ENCODE data around the gene ARHGAP22. TPM values are rescaled to one million over a fixed set of nuclear protein-coding genes. Genes with fewer than 3 reads are reported as not detected.
A peak's percentile ranks its signal among the peaks of the same experiment; 100 is the strongest.

ARHGAP22 gene
- total and polyA plus RNA-seq, 4 donors, result 0.23 to 2.3 (median 0.54) TPM

DNA sequence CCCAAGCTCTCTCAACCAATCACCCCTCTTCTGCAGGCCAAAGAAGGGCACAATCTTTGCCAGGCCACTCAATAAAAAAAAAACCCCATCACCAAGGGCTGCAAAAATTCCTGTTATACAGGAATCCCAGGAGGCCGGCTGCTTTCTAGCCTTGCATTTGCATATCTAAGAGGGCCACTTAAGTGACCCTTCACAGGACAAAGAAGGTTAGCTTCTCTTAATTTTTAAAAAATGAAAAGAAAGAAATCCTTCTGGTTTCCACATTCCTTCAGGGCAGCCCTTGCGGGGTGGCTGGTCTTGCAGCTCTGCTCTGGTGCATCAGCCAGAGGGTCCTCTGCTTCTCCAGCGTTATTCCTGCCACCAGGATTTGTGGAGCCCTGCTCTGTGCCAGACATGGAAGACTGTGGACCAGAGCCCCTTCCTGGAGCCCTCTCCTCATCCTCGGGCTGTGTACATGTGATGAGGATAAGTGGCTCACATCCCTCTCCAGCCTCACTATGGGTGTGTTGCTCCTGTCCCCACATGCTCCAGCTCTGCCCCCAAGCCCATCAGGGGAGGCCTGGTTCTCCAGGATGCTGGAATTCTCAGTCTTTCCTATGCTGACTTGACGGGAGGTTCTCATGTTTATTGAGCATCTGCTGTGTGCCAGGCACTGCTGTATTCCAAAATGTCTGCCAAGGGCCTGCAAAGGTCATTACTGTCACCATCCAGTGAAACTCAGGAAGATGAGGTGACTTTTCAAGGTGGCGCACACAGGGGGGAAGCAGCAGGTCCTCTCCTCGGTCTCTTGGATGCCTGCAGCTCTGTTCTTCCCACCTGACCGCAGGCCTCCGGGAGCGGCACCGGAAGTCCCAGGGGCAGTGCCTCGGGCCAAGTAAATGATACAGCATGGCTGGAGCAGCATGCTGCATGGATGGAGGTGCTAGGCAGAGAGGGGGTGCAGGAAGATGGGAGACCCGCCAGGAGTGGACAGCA is 67.7 kb downstream of the ARHGAP22 start:
- no peaks in the 10 kb centered on the region for H3K36me3 ChIP-seq (ENCODE audit: control insufficient read depth in 4 of 4, insufficient read depth in 3 of 4, low read depth in 1 of 4, low read length in 3 of 4)
- no peaks in the 10 kb centered on the region for H3K9me3 ChIP-seq (ENCODE audit: control insufficient read depth in 4 of 4, low read length in 3 of 4)
- no peaks in the 10 kb centered on the region for H3K4me1 ChIP-seq (ENCODE audit: control insufficient read depth in 4 of 4, insufficient read depth in 4 of 4, low read length in 3 of 4)
- H3K4me3 ChIP-seq (ENCODE audit: low read depth in 1 of 3, low read length in 3 of 3), result no peak overlapping the region
- TF ChIP-seq, protein P1, sequence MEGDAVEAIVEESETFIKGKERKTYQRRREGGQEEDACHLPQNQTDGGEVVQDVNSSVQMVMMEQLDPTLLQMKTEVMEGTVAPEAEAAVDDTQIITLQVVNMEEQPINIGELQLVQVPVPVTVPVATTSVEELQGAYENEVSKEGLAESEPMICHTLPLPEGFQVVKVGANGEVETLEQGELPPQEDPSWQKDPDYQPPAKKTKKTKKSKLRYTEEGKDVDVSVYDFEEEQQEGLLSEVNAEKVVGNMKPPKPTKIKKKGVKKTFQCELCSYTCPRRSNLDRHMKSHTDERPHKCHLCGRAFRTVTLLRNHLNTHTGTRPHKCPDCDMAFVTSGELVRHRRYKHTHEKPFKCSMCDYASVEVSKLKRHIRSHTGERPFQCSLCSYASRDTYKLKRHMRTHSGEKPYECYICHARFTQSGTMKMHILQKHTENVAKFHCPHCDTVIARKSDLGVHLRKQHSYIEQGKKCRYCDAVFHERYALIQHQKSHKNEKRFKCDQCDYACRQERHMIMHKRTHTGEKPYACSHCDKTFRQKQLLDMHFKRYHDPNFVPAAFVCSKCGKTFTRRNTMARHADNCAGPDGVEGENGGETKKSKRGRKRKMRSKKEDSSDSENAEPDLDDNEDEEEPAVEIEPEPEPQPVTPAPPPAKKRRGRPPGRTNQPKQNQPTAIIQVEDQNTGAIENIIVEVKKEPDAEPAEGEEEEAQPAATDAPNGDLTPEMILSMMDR (IDR thresholded peaks at IDR 0.05; ENCODE audit: low read depth, low read length, missing input control), result no peak
- 93% methylated on average over 13 of the region's 13 CpGs for WGBS
- H3K9ac ChIP-seq (ENCODE audit: low read depth in 1 of 2, low read length in 2 of 2), result no peak overlapping the region
- peak; percentile 19 for DNase-seq (ENCODE audit: low spot score)
- H3K27ac ChIP-seq (ENCODE audit: low read depth in 1 of 2, low read length in 2 of 2), result no peak overlapping the region
- no peaks in the 10 kb centered on the region for H3K27me3 ChIP-seq (ENCODE audit: control insufficient read depth in 4 of 4, insufficient read depth in 4 of 4, low read length in 3 of 4)

DNA sequence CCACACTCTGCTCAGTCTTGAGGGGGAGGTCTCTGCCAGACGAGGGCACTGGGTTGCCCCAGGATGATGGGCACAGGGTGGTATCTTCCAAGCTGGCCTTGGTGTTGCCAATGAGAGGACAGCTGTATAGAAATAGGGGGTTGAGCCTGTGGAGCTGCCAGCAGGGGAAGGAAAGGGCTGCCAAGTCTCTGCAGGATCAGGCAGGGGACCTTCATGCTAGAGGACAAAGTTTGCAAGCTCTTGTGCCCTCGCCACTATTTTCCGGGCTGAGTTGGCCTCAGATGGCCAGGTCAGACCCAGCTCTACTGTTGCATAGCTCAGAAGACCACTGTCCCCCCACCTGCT is 68.7 kb downstream of the ARHGAP22 start:
- WGBS, result 50% methylated on average over 3 of the region's 3 CpGs
- H3K9ac ChIP-seq (ENCODE audit: low read depth in 1 of 2, low read length in 2 of 2), result no peak overlapping the region
- H3K27me3 ChIP-seq (ENCODE audit: control insufficient read depth in 4 of 4, insufficient read depth in 4 of 4, low read length in 3 of 4), result no peaks in the 10 kb centered on the region
- H3K9me3 ChIP-seq (ENCODE audit: control insufficient read depth in 4 of 4, low read length in 3 of 4), result no peaks in the 10 kb centered on the region
- no peaks in the 10 kb centered on the region for H3K4me1 ChIP-seq (ENCODE audit: control insufficient read depth in 4 of 4, insufficient read depth in 4 of 4, low read length in 3 of 4)
- no peak overlapping the region for H3K4me3 ChIP-seq (ENCODE audit: low read depth in 1 of 3, low read length in 3 of 3)
- DNase-seq (ENCODE audit: low spot score), result no peak
- H3K27ac ChIP-seq (ENCODE audit: low read depth in 1 of 2, low read length in 2 of 2), result no peak overlapping the region
- TF ChIP-seq, protein P2, sequence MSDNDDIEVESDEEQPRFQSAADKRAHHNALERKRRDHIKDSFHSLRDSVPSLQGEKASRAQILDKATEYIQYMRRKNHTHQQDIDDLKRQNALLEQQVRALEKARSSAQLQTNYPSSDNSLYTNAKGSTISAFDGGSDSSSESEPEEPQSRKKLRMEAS (IDR thresholded peaks at IDR 0.05), result no peak
- TF ChIP-seq RXRA (IDR thresholded peaks at IDR 0.05), result no peak
- no peak for TF ChIP-seq JUND (IDR thresholded peaks at IDR 0.05)
- TF ChIP-seq FOXA1 (IDR thresholded peaks at IDR 0.05), result no peak
- TF ChIP-seq HNF4A (conservative IDR thresholded peaks at IDR 0.05), result no peak
- no peak for TF ChIP-seq FOXA2 (IDR thresholded peaks at IDR 0.05)
- TF ChIP-seq EGR1 (IDR thresholded peaks at IDR 0.05; ENCODE audit: low read depth in 2 of 2), result no peak
- TF ChIP-seq SP1 (IDR thresholded peaks at IDR 0.05), result no peak
- TF ChIP-seq NR2F2 (IDR thresholded peaks at IDR 0.05), result no peak
- no peak for TF ChIP-seq YY1 (IDR thresholded peaks at IDR 0.05)
- TF ChIP-seq, protein P3, sequence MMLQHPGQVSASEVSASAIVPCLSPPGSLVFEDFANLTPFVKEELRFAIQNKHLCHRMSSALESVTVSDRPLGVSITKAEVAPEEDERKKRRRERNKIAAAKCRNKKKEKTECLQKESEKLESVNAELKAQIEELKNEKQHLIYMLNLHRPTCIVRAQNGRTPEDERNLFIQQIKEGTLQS (IDR thresholded peaks at IDR 0.05), result no peak
- no peak for TF ChIP-seq RAD21 (IDR thresholded peaks at IDR 0.05)
- TF ChIP-seq, protein P1 (IDR thresholded peaks at IDR 0.05; ENCODE audit: low read depth, low read length, missing input control), result no peak
- TF ChIP-seq GABPA (IDR thresholded peaks at IDR 0.05 in 1 of 2, conservative IDR thresholded peaks at IDR 0.05 in 1 of 2), result no peak
- no peaks in the 10 kb centered on the region for H3K36me3 ChIP-seq (ENCODE audit: control insufficient read depth in 4 of 4, insufficient read depth in 3 of 4, low read depth in 1 of 4, low read length in 3 of 4)
